Prostate gland (tissue), 2 donors: ENCODE measurements around the gene KAT8. TPM values are rescaled to one million over a fixed set of nuclear protein-coding genes. Genes with fewer than 3 reads are reported as not detected.
"Not testable (repeated sequence)": the region's sequence is repeated elsewhere in the genome, so short reads cannot be mapped to it uniquely, and the experiment has no call there.

Experiments
- DNase-seq: peaks from one replicate; pipeline ENCODE4 v3.0.0-alpha.2; 2019; ENCODE audit warnings: low spot score
- H3K27ac ChIP-seq, 2 donors: fragments of 200-600 bp; sonication (generic); 2 replicates each; pipeline ENCODE4 v1.5.1; 2017 to 2019
- H3K27me3 ChIP-seq: fragments of 200-600 bp; sonication (generic); replicated peaks from 2 replicates; pipeline ENCODE4 v1.5.1; 2019; ENCODE audit not compliant: insufficient read depth
- H3K36me3 ChIP-seq, 2 donors: fragments of 200-600 bp; sonication (generic); 1 replicate in 1 of 2; 2 replicates in 1 of 2; pipeline versions ENCODE4 v1.5.1 to v1.8.1; 2017 to 2019
- H3K4me1 ChIP-seq: fragments of 200-600 bp; sonication (generic); replicated peaks from 2 replicates; pipeline ENCODE4 v1.5.1; 2019
- H3K4me3 ChIP-seq, 2 donors: fragments of 200-600 bp; sonication (generic); 2 replicates each; pipeline ENCODE4 v1.5.1; 2017 to 2019
- H3K9me3 ChIP-seq: fragments of 200-600 bp; sonication (generic); 2 replicates; pipeline ENCODE4 v1.5.1; 2017
- POLR2A ChIP-seq: fragments of 450-650 bp; IDR thresholded peaks from one replicate; pipeline ENCODE4 v1.6.1; 2016; ENCODE audit warnings: antibody characterized with exemption, mild to moderate bottlenecking
- POLR2AphosphoS5 ChIP-seq: sonication (generic); formaldehyde crosslinking; IDR thresholded peaks from one replicate; pipeline ENCODE4 v1.6.1; 2017; ENCODE audit warnings: antibody characterized with exemption
- WGBS: methylation state at CpG from one replicate; pipeline ENCODE4 v1.1.5; 2018; 5-methylcytosine and 5-hydroxymethylcytosine counted together
- intact Hi-C: fragments of 100-400 bp; cut with DNase I; formaldehyde crosslinking; loops from one replicate; pipeline ENCODE4 v1.14.2; 2022
- total RNA-seq, 2 donors: library from RNA; depleted of rRNA; stranded (reverse); fragments of >200 nt; gene quantifications; one replicate each; pipeline ENCODE4 v1.1.0, GENCODE V29; 2016
- TF ChIP-seq, protein P1 (sequence below), 4 experiments: fragments of 200-600 bp in 2 of 4; fragments of 450-650 bp in 2 of 4; sonication (generic) in 2 of 4; IDR thresholded peaks; 1 replicate in 3 of 4; 2 replicates in 1 of 4; pipeline ENCODE4 v1.5.1; 2016 to 2019; ENCODE audit warnings: antibody characterized with exemption in 4 of 4, mild to moderate bottlenecking in 2 of 4, moderate library complexity in 2 of 4

Gene KAT8
- total RNA-seq, 2 donors from 2014 or later, result 92.6 to 115 TPM

DNA sequence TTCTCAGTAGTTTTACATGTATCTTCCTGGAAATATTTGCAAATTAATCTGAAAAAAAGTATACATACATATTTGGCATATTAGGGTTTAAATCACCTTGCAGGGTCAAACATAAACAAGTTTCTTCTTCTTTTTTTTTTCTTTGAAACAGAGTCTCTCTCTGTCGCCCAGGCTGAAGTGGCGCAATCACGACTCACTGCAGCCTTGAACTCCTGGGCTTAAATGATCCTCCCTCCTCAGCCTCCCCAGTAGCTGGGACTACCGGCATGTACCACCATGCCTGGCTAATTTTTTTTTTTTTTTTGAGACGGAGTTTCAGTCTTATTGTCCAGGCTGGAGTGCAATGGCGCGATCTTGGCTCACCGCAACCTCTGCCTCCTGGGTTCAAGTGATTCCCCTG lies 49.9 kb downstream of the KAT8 start:
- Histone ChIP-seq H3K27me3 (no peaks in the 10 kb centered on the region), H3K9me3 (no peaks in the 10 kb centered on the region), H3K27ac (no peak overlapping the region), H3K4me1 (no peaks in the 10 kb centered on the region), H3K36me3 (no peaks in the 10 kb centered on the region), H3K4me3 (no peak overlapping the region)
- intact Hi-C loops, result no loop called here
- DNase-seq, result no peak
- TF ChIP-seq POLR2A (no peak), POLR2AphosphoS5 (no peak)
- TF ChIP-seq, protein P1, sequence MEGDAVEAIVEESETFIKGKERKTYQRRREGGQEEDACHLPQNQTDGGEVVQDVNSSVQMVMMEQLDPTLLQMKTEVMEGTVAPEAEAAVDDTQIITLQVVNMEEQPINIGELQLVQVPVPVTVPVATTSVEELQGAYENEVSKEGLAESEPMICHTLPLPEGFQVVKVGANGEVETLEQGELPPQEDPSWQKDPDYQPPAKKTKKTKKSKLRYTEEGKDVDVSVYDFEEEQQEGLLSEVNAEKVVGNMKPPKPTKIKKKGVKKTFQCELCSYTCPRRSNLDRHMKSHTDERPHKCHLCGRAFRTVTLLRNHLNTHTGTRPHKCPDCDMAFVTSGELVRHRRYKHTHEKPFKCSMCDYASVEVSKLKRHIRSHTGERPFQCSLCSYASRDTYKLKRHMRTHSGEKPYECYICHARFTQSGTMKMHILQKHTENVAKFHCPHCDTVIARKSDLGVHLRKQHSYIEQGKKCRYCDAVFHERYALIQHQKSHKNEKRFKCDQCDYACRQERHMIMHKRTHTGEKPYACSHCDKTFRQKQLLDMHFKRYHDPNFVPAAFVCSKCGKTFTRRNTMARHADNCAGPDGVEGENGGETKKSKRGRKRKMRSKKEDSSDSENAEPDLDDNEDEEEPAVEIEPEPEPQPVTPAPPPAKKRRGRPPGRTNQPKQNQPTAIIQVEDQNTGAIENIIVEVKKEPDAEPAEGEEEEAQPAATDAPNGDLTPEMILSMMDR (IDR thresholded peaks at IDR 0.05), result no peak
- 91% methylated on average over 8 of the region's 8 CpGs for WGBS

DNA sequence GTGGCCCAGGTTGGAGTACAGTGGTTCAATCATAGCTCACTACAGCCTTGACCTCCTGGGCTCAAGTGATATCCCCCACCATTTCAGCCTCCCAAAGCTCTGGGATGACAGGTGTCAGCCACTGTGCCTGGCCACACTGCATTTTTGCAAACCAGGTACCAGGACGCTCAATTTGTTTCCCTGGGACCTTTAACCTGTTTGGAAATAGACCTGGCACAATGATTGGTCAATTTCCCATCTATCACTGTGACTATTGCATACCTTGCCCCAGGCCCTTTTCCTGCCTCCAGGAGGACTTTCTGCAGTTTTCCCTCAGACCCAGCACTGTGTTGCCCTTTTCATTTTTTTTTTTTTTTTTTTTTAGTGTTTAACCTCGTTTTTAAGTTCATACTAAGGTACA lies 51.4 kb downstream of the KAT8 start:
- H3K4me1 ChIP-seq, result no peaks in the 10 kb centered on the region
- H3K4me3 ChIP-seq, result no peak overlapping the region
- DNase-seq, result no peak
- no peak overlapping the region for H3K27ac ChIP-seq
- 71% methylated on average over 2 of the region's 2 CpGs for WGBS
- no peaks in the 10 kb centered on the region for H3K36me3 ChIP-seq
- H3K9me3 ChIP-seq, result no peaks in the 10 kb centered on the region
- no peaks in the 10 kb centered on the region for H3K27me3 ChIP-seq
- intact Hi-C loops, result no loop called here
- TF ChIP-seq POLR2A (no peak), POLR2AphosphoS5 (no peak)
- TF ChIP-seq, protein P1 (IDR thresholded peaks at IDR 0.05), result no peak

DNA sequence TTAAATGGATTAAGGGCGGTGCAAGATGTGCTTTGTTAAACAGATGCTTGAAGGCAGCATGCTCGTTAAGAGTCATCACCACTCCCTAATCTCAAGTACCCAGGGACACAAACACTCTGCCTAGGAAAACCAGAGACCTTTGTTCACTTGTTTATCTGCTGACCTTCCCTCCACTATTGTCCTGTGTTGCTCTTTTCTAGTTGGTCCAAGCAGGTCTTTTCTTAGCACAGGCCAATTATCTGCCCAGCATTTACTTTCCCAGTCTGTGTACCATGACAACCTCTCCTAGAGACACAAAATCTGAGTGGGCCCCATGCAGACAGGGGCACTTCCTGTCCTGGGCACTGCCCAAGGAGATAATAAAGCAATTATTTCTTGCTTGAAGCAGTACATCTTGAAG lies 52.6 kb downstream of the KAT8 start:
- H3K4me3 ChIP-seq, DNase-seq, H3K27ac ChIP-seq, intact Hi-C loops, H3K27me3 ChIP-seq, H3K36me3 ChIP-seq, H3K9me3 ChIP-seq, H3K4me1 ChIP-seq: not testable (repeated sequence)
- WGBS, result 10% methylated on average over 1 of the region's 2 CpGs

DNA sequence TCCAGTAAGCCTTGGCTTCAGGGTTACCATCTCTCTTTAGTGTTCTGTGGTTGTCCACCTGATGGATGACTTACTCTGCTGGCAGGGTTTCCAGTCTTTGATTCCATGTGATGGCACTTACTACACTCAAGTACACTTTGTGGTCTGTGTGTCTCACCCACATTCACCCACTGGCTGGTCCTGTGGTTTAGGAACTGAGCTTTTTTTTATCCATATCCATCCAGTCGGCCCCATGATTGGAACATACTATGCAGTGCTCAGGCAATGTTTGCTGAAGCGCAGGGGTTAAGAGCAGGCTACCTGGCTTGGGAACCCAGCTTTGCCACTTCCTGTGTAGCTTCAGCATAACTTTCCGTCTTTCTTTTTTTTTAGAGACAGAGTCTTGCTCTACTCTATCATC lies 59.7 kb downstream of the KAT8 start:
- intact Hi-C loops, result no loop called here
- Histone ChIP-seq H3K27ac (no peak overlapping the region), H3K4me3 (no peak overlapping the region), H3K9me3 (no peaks in the 10 kb centered on the region), H3K36me3 (no peaks in the 10 kb centered on the region), H3K27me3 (no peaks in the 10 kb centered on the region), H3K4me1 (peaks cover 6% of the 10 kb centered on the region)
- WGBS, result 68% methylated on average over 3 of the region's 3 CpGs
- DNase-seq, result no peak
- TF ChIP-seq POLR2A (no peak), POLR2AphosphoS5 (no peak)
- TF ChIP-seq, protein P1 (IDR thresholded peaks at IDR 0.05), result no peak

DNA sequence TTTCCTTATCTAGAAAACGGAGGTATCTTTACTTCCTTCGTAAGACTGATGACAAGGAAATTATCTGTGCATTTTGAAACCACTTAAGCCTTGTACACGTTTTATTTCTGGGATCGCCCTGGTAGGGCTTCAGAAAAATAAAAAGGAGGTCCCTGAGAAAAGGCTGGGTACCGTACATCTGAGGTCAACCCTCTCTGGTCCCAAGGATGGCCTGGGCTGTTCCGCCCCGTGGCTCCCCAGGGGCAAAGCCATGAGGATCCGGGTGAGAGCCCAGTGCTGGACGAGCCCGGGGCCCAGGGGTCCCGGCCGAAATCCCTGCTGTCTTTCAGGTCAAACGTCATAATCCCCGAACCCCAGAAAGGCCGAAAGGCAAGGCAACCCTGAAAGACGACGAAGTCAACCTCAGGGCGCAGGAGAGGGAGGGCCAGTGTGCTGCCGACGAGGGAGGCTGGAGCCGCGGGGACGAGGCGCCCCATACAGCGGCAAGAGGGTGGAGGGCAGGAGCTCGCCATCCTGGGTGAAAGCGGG lies 61.8 kb downstream of the KAT8 start:
- Histone ChIP-seq H3K36me3 (no peaks in the 10 kb centered on the region), H3K4me1 (peaks cover 18% of the 10 kb centered on the region), H3K27ac (peak overlapping the region; percentile 98), H3K4me3 (peak overlapping the region; percentile 95 to 99), H3K27me3 (no peaks in the 10 kb centered on the region), H3K9me3 (no peaks in the 10 kb centered on the region)
- 5% methylated on average over 27 of the region's 27 CpGs for WGBS
- intact Hi-C loops, result no loop called here
- peak; percentile 68 for TF ChIP-seq POLR2A
- TF ChIP-seq, protein P1 (IDR thresholded peaks at IDR 0.05), result no peak
- DNase-seq, result no peak
